ENCODE measurements around the gene CDH2.

Gene CDH2

DNA sequence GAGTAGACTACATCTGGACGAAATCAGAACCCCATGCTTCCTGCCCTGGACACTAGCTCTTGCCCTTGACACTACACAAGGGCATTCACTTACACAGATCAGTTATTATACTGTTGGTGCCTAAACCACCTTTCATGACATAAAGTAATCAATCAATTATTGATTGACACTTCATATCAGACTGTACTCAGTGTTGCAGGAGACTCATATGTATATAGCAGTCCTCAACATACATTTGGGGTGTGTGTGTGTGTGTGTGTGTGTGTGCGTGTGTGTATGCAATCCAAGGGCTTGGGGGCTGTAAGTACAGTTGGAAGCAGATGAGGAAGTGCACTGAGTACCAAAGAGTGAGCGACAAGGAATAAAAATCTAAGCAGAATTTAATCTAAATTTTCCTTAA lies 5.1 kb downstream of the CDH2 start:
- DNase-seq (ENCODE audit: low spot score) = no peak
- no peak for TF ChIP-seq CTCF (IDR thresholded peaks at IDR 0.05; ENCODE audit: borderline replicate concordance, control extremely low read depth, extremely low read depth, insufficient read depth, missing control alignments)
- in situ Hi-C loops (cut with MboI; ENCODE audit: low sequenced_read_pairs, unreplicated experiment) = no loop called here

DNA sequence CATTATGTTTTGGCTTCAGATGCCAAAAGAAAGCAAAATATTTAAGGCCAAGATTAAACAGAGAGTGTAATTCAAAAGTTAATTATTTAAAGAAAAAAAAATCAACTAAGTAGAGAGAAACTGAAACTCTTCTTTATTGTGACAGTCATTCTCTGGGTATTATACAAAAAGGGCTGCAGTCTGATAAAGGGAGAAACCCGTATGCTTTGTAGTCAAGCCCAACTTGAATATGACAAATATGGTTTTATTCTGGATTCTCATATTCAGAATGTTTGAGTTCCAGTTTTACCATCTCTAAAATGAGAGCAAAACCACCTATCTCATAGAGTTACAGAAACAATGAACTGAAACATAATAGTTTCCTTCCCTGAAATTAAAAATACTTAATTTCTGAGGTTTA lies 8.2 kb downstream of the CDH2 start:
- TF ChIP-seq CTCF (IDR thresholded peaks at IDR 0.05; ENCODE audit: borderline replicate concordance, control extremely low read depth, extremely low read depth, insufficient read depth, missing control alignments) = no peak
- in situ Hi-C loops (cut with MboI; ENCODE audit: low sequenced_read_pairs, unreplicated experiment) = no loop called here
- no peak for DNase-seq (ENCODE audit: low spot score)

DNA sequence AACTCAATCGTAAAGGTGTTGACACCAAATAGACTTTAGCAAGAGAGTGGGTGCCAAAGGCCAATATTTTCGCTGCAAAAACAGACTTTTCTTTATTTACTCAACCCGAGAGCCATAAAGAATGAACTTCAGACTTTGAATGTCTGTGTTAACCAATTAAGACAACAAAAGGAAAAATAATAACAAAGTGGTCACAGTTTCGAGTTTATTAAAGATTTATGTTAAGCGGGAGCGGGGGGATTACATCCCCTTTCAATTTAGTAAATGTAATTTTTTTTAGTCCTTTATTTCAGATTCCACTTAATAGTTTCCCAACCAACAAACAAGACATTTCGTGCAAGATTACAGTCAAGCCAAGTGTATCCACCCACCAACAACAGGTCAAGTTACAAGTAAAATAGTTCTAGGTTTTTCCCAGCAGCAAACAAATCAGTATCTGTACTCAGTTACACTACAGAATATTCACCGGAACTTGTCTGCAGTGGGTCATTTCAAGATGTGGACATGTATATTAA lies 9.0 kb downstream of the CDH2 start:
- in situ Hi-C loops (cut with MboI; ENCODE audit: low sequenced_read_pairs, unreplicated experiment) = no loop called here
- no peak for DNase-seq (ENCODE audit: low spot score)
- TF ChIP-seq CTCF (IDR thresholded peaks at IDR 0.05; ENCODE audit: borderline replicate concordance, control extremely low read depth, extremely low read depth, insufficient read depth, missing control alignments) = no peak

DNA sequence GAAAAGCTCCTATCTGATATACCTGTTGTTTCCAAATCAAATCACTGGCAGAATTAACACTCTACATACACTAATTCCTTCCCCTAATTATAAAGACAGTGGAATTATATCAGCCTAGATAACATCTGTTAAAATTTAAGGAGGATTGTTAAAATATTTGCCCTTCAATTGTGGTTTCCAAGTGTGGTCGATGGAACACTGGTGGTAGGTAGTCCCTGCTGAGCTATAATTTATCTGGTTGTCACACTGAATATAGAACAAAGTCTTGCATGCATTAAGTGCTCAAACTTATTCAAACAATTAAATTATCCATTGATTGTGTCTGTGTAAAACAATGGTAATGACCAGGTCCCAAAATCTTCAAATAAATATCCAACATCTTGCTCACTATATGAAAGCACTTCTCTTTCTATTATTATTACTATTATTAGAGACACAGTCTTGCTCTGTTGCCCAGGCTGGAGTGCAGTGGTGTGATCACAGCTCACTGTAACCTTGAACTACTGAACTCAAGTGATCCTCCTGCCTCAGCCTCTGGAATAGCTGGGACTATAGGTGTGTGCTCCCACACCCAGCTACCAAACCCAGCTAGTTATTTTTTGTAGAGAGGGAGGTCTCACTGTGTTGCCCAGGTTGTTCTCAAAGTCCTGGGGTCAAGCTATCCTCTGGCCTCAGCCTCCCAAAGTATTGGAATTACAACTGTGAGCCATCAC lies 12.0 kb downstream of the CDH2 start:
- TF ChIP-seq CTCF (IDR thresholded peaks at IDR 0.05; ENCODE audit: borderline replicate concordance, control extremely low read depth, extremely low read depth, insufficient read depth, missing control alignments) = no peak
- in situ Hi-C loops (cut with MboI; ENCODE audit: low sequenced_read_pairs, unreplicated experiment) = no loop called here
- no peak for DNase-seq (ENCODE audit: low spot score)

DNA sequence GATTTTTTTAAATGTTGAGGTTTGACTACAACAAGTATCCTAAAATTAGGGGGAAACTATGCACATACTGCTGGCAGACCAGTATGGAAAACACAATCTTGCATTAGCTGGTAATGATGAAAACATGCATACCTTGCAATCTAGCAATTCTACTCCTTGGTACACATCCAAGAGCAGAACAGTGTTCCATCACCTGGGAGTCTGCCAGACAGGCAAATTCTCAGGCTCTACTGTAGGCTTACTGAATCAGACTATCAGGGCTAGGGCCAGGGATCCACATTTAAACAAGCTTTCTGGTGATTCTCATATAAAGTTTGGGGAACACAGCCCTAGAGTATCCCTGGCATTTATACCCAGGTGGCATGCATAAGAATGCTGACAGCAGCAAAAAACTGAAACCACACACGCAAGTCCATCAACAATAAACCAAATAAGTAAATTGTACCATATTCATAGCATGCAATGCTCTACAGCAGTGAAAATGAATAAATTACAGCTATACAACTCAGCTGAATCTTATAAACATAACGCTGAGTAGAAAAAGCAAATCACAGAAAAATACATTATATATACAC lies 13.6 kb downstream of the CDH2 start:
- in situ Hi-C loops (cut with MboI; ENCODE audit: low sequenced_read_pairs, unreplicated experiment) = no loop called here
- no peak for TF ChIP-seq CTCF (IDR thresholded peaks at IDR 0.05; ENCODE audit: borderline replicate concordance, control extremely low read depth, extremely low read depth, insufficient read depth, missing control alignments)
- DNase-seq (ENCODE audit: low spot score) = no peak

GRCh38 chr18:28161608-28162599 lies 15.0 kb downstream of the CDH2 start:
- TF ChIP-seq CTCF (IDR thresholded peaks at IDR 0.05; ENCODE audit: borderline replicate concordance, control extremely low read depth, extremely low read depth, insufficient read depth, missing control alignments) = no peak
- in situ Hi-C loops (cut with MboI; ENCODE audit: low sequenced_read_pairs, unreplicated experiment) = no loop called here
- no peak for DNase-seq (ENCODE audit: low spot score)

Measured in GM13976 (cell line).